K562 (cell line): ENCODE measurements around the gene CACNA2D2. TPM values are rescaled to one million over a fixed set of nuclear protein-coding genes. Genes with fewer than 3 reads are reported as not detected.

Experiments
- MAFG ChIP-seq: fragments of 450-650 bp; conservative IDR thresholded peaks from 2 replicates; pipeline ENCODE4 v1.6.1; 2016; ENCODE audit warnings: missing genetic modification characterization, missing compliant biosample characterization
- MYC ChIP-seq, 2 experiments: fragments of 250-450 bp in 1 of 2; sonication (Bioruptor Pico) in 1 of 2; IDR thresholded peaks; 2 replicates each; pipeline versions ENCODE4 v1.5.1 to v1.6.1; 2012 to 2021; ENCODE audit warnings: low read depth in 2 of 2, borderline replicate concordance in 1 of 2, improper control_type of control experiment in 1 of 2, low read length in 1 of 2, mild to moderate bottlenecking in 1 of 2, moderate library complexity in 1 of 2
- SAFB ChIP-seq: fragments of 200-400 bp; formaldehyde crosslinking; IDR thresholded peaks from 2 replicates; pipeline ENCODE4 v1.6.1; 2017; ENCODE audit warnings: low read depth, low read length, borderline replicate concordance
- SMARCA5 ChIP-seq: fragments of 450-650 bp; IDR thresholded peaks from 2 replicates; pipeline ENCODE4 v1.6.1; 2016
- SP1 ChIP-seq: sonication (generic); formaldehyde crosslinking; IDR thresholded peaks from 2 replicates; pipeline ENCODE4 v1.8.1; 2022; ENCODE audit warnings: mild to moderate bottlenecking, missing genetic modification reagents
- TBL1XR1 ChIP-seq, 2 experiments: IDR thresholded peaks; 2 replicates each; pipeline ENCODE4 v1.6.1; 2012; ENCODE audit warnings: improper control_type of control experiment in 2 of 2, low read length in 2 of 2, mild to moderate bottlenecking in 1 of 2
- TEAD2 ChIP-seq: fragments of 450-650 bp; IDR thresholded peaks from 2 replicates; pipeline ENCODE4 v1.6.1; 2016; ENCODE audit warnings: missing genetic modification characterization, control low read depth, missing compliant biosample characterization
- TRIM24 ChIP-seq, 2 experiments: fragments of 450-650 bp; IDR thresholded peaks; 2 replicates each; pipeline ENCODE4 v1.6.1; 2016
- ZNF12 ChIP-seq: sonication (generic); formaldehyde crosslinking; IDR thresholded peaks from 2 replicates; pipeline ENCODE4 v1.4.0; 2020; ENCODE audit warnings: mild to moderate bottlenecking, missing genetic modification reagents
- ZNF224 ChIP-seq: sonication (generic); formaldehyde crosslinking; IDR thresholded peaks from 2 replicates; pipeline ENCODE4 v1.8.0; 2022; ENCODE audit warnings: mild to moderate bottlenecking, missing genetic modification reagents
- ZNF354B ChIP-seq: fragments of 250-450 bp; sonication (Bioruptor Pico); IDR thresholded peaks from 2 replicates; pipeline ENCODE4 v1.4.0; 2020
- polyA plus RNA-seq, 8 experiments: library from polyadenylated mRNA; depleted of rRNA in 4 of 8; stranded (reverse) in 5 of 8; unstranded in 3 of 8; fragments of >200 nt; fragmentation: Nextera tagmentation in 2 of 8; fragmentation: Illumina TruSeq in 1 of 8; extraction: Ambion mirVana in 2 of 8; extraction: Trizol in 1 of 8; gene quantifications; 2 replicates each; pipeline versions ENCODE4 v1.2.1 to v1.2.3, GENCODE V29; 2011 to 2014; ENCODE audit warnings: inconsistent platforms in 1 of 8, missing spikeins in 1 of 8
- total RNA-seq, 7 experiments: library from RNA; depleted of rRNA in 6 of 7; stranded (reverse); fragments of >200 nt in 6 of 7; fragmentation: Illumina TruSeq in 2 of 7; extraction: Trizol in 2 of 7; gene quantifications; 2 replicates each; pipeline versions ENCODE4 v1.2.1 to v1.2.3, GENCODE V29; 2011 to 2021; ENCODE audit warnings: low replicate concordance in 1 of 7
- TF ChIP-seq, protein P1 (sequence below), 2 experiments: fragments of 450-650 bp; IDR thresholded peaks; 2 replicates each; pipeline ENCODE4 v1.6.1; 2016
- TF ChIP-seq, protein P2 (sequence below), 3 experiments: fragments of 200-800 bp in 1 of 3; fragments of 250-450 bp in 1 of 3; fragments of 450-650 bp in 1 of 3; sonication (Bioruptor Pico) in 1 of 3; sonication (Bioruptor generic) in 1 of 3; formaldehyde crosslinking in 1 of 3; IDR thresholded peaks; 2 replicates each; pipeline versions ENCODE4 v1.6.1 to v1.8.0; 2016 to 2022; ENCODE audit warnings: mild to moderate bottlenecking in 2 of 3, missing genetic modification characterization in 2 of 3, missing compliant biosample characterization in 1 of 3, moderate library complexity in 1 of 3
- TF ChIP-seq, protein P3 (sequence below): fragments of 450-650 bp; formaldehyde crosslinking; IDR thresholded peaks from 2 replicates; pipeline ENCODE4 v1.4.0; 2020; ENCODE audit warnings: mild to moderate bottlenecking, moderate library complexity
- TF ChIP-seq, protein P4 (sequence below): fragments of 250-450 bp; sonication (Bioruptor Pico); IDR thresholded peaks from 2 replicates; pipeline ENCODE4 v1.5.0; 2021; ENCODE audit warnings: mild to moderate bottlenecking, moderate library complexity
- TF ChIP-seq, protein P5 (sequence below): sonication (generic); formaldehyde crosslinking; IDR thresholded peaks from 2 replicates; pipeline ENCODE4 v1.8.1; 2022; ENCODE audit warnings: missing genetic modification reagents

Gene CACNA2D2
- total and polyA plus RNA-seq, 9 of the 15 experiments (the other 6 are each of a cell fraction or from before 2014, with no cell fraction given) = 0.11 to 0.58 (median 0.36) TPM; not detected in 2

DNA sequence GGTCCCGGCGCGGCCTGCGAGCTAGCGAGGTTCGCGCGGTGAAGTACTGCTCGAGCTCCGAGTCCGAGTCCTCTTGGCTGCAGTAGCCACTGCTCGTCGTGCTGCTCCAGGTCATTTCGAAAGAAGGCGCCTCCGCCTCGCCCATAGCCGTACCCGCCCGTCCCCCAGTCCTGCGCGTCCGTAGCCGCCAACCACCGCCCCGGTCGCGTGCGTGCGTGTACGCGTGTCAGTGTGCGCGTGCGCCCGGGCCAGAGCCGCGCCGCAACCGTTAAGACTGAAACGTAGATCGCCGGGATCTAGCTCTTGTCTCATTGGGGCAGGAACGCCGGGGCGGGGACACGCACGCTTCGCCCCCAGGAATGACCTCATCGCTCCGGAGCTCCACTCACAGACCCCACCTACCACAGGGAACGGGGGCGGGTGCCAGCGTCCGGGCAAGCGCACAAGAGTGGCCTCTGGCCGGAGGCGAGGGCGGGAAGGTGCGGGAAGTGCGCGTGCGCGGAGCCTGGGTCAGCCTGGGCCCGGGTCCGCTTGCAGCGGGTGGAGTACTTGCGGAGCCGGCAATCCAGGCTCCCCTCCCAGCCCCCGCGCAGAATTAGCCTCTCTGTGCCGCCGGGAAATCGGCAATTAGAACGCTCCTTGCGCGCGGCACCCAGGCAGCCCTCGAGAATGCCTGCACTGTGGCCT lies 166.1 kb downstream of the CACNA2D2 start (continued):
- TF ChIP-seq MYC (IDR thresholded peaks at IDR 0.05; ENCODE audit: low read depth, low read length) (peak; percentile 92), MYC (CRISPR knock-in tag; IDR thresholded peaks at IDR 0.05; ENCODE audit: borderline replicate concordance, low read depth) (no peak), ZNF224 (CRISPR knock-in tag) (no peak), MAFG (tag) (no peak), ZNF354B (CRISPR knock-in tag) (no peak), TRIM24 (IDR thresholded peaks at IDR 0.05) (no peak), SP1 (CRISPR knock-in tag) (peak; percentile 64), TEAD2 (tag) (no peak), ZNF12 (CRISPR knock-in tag) (no peak), TBL1XR1 (IDR thresholded peaks at IDR 0.05; ENCODE audit: low read length in 2 of 2) (no peak), SMARCA5 (no peak), SAFB (peak; percentile 81)
- TF ChIP-seq, protein P1, sequence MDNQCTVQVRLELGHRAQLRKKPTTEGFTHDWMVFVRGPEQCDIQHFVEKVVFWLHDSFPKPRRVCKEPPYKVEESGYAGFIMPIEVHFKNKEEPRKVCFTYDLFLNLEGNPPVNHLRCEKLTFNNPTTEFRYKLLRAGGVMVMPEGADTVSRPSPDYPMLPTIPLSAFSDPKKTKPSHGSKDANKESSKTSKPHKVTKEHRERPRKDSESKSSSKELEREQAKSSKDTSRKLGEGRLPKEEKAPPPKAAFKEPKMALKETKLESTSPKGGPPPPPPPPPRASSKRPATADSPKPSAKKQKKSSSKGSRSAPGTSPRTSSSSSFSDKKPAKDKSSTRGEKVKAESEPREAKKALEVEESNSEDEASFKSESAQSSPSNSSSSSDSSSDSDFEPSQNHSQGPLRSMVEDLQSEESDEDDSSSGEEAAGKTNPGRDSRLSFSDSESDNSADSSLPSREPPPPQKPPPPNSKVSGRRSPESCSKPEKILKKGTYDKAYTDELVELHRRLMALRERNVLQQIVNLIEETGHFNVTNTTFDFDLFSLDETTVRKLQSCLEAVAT (IDR thresholded peaks at IDR 0.05) = peak in 1 of 2 experiments; percentile 45; a peak in 1 of 4 replicates
- TF ChIP-seq, protein P2, sequence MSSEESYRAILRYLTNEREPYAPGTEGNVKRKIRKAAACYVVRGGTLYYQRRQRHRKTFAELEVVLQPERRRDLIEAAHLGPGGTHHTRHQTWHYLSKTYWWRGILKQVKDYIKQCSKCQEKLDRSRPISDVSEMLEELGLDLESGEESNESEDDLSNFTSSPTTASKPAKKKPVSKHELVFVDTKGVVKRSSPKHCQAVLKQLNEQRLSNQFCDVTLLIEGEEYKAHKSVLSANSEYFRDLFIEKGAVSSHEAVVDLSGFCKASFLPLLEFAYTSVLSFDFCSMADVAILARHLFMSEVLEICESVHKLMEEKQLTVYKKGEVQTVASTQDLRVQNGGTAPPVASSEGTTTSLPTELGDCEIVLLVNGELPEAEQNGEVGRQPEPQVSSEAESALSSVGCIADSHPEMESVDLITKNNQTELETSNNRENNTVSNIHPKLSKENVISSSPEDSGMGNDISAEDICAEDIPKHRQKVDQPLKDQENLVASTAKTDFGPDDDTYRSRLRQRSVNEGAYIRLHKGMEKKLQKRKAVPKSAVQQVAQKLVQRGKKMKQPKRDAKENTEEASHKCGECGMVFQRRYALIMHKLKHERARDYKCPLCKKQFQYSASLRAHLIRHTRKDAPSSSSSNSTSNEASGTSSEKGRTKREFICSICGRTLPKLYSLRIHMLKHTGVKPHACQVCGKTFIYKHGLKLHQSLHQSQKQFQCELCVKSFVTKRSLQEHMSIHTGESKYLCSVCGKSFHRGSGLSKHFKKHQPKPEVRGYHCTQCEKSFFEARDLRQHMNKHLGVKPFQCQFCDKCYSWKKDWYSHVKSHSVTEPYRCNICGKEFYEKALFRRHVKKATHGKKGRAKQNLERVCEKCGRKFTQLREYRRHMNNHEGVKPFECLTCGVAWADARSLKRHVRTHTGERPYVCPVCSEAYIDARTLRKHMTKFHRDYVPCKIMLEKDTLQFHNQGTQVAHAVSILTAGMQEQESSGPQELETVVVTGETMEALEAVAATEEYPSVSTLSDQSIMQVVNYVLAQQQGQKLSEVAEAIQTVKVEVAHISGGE (CRISPR knock-in tag; IDR thresholded peaks at IDR 0.05) = no peak
- TF ChIP-seq, protein P3, sequence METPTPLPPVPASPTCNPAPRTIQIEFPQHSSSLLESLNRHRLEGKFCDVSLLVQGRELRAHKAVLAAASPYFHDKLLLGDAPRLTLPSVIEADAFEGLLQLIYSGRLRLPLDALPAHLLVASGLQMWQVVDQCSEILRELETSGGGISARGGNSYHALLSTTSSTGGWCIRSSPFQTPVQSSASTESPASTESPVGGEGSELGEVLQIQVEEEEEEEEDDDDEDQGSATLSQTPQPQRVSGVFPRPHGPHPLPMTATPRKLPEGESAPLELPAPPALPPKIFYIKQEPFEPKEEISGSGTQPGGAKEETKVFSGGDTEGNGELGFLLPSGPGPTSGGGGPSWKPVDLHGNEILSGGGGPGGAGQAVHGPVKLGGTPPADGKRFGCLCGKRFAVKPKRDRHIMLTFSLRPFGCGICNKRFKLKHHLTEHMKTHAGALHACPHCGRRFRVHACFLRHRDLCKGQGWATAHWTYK = no peak
- TF ChIP-seq, protein P4, sequence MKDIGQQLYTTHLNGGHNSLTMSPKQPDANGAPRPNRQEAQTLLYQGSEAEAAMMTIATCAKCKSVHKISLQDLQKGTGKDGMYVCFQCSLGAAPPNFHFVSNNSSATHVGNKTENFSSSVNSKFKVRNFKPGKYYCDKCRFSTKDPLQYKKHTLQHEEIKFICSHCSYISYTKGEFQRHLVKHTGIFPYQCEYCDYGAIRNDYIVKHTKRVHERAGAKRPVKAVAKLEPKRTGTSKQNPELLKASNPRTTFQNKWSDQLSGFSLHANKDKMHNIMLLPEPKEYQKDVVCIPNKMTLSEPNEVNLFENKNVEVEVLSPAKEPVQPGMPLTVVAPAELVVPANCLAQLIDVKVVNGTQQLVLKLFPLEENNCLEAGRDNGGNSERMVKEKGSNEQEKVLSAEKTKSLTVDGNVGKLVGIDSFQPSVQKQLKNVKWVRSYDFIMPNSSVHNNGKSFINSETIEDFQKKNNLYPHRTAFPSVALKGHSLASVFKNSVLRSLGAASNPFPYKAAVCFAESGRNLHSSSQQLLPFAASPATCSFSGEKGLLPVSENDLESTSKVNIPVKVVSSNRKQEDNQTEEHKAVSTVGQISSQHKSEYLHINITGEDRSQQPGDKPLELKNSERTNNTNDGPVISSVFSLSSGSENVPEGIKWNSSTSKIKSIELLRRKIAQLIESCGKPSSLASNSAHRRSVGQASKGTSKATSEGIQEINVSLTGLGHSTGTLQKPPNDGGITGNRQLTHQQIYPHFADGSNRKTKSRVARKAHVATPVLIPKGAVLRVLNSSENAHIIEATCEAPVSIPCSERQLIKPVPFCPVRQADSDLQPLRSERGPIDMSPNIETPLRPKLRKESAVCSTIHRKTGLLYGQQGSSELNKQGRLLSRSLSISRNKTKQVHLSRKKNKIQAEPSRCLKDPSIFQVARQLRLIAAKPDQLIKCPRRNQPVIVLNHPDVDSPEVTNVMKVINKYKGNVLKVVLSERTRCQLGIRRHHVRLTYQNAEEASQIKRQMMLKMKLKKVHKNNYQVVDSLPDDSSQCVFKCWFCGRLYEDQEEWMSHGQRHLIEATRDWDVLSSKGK (CRISPR knock-in tag) = no peak
- TF ChIP-seq, protein P5, sequence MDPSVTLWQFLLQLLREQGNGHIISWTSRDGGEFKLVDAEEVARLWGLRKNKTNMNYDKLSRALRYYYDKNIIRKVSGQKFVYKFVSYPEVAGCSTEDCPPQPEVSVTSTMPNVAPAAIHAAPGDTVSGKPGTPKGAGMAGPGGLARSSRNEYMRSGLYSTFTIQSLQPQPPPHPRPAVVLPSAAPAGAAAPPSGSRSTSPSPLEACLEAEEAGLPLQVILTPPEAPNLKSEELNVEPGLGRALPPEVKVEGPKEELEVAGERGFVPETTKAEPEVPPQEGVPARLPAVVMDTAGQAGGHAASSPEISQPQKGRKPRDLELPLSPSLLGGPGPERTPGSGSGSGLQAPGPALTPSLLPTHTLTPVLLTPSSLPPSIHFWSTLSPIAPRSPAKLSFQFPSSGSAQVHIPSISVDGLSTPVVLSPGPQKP = no peak
